A673 (cell line): ENCODE results near the gene SCUBE3. TPM values are rescaled to one million over a fixed set of nuclear protein-coding genes. Genes with fewer than 3 reads are reported as not detected.
A peak's percentile ranks its signal among the peaks of the same experiment; 100 is the strongest.

Source experiments
- BruUV-seq: library from RNA; stranded (reverse); fragments of 400-500 nt; replicated peaks from 2 replicates; lab custom pipeline; 2021; lab: Mats Ljungman, UMichigan
- CTCF ChIA-PET: fragments of 300-600 bp; sonication (Branson Sonifier 250); formaldehyde crosslinking; loops from one replicate; lab custom pipeline; 2022; ENCODE audit warnings: antibody characterized with exemption; lab: Charles Lee
- POLR2A ChIA-PET: fragments of 300-600 bp; sonication (Branson Sonifier 250); formaldehyde crosslinking; loops from one replicate; lab custom pipeline; 2022; ENCODE audit warnings: antibody characterized with exemption; ENCODE audit not compliant: low non-redundant PET; lab: Charles Lee
- DNase-seq: peaks from one replicate; pipeline ENCODE4 v3.0.0-alpha.2; 2015; ENCODE audit warnings: low spot score
- H3K27ac ChIP-seq: fragments of 200-600 bp; sonication (generic); 2 replicates; pipeline ENCODE4 v1.5.1; 2016; ENCODE audit warnings: mixed run types, low read depth, mild to moderate bottlenecking, mixed read lengths, antibody characterized with exemption, low read length; ENCODE audit not compliant: poor library complexity, severe bottlenecking
- H3K27me3 ChIP-seq: fragments of 200-600 bp; sonication (generic); replicated peaks from 2 replicates; pipeline ENCODE4 v1.6.1; 2017; ENCODE audit warnings: mixed run types, low read depth, mild to moderate bottlenecking, mixed read lengths, antibody characterized with exemption, low read length; ENCODE audit not compliant: insufficient read depth, poor library complexity
- H3K36me3 ChIP-seq: fragments of 200-600 bp; sonication (generic); 2 replicates; pipeline ENCODE4 v1.6.1; 2016; ENCODE audit warnings: mixed run types, mild to moderate bottlenecking, mixed read lengths, antibody characterized with exemption, low read length; ENCODE audit not compliant: insufficient read depth, poor library complexity, severe bottlenecking
- H3K4me1 ChIP-seq: fragments of 200-600 bp; sonication (generic); 2 replicates; pipeline ENCODE4 v1.6.1; 2017; ENCODE audit warnings: mixed run types, mild to moderate bottlenecking, mixed read lengths, antibody characterized with exemption, low read length; ENCODE audit not compliant: insufficient read depth, poor library complexity, severe bottlenecking
- H3K4me3 ChIP-seq: fragments of 200-600 bp; sonication (generic); 2 replicates; pipeline ENCODE4 v1.5.1; 2016; ENCODE audit warnings: low read depth, mixed run types, mild to moderate bottlenecking, mixed read lengths, low read length; ENCODE audit not compliant: poor library complexity, severe bottlenecking
- H3K9me3 ChIP-seq: fragments of 200-600 bp; sonication (generic); 2 replicates; pipeline ENCODE4 v1.6.1; 2016; ENCODE audit warnings: mixed run types, low read depth, mild to moderate bottlenecking, mixed read lengths, antibody characterized with exemption, low read length; ENCODE audit not compliant: poor library complexity, severe bottlenecking
- EZH2 ChIP-seq: fragments of 200-600 bp; sonication (generic); IDR thresholded peaks from 2 replicates; pipeline ENCODE4 v1.6.1; 2017; ENCODE audit warnings: borderline replicate concordance, low read depth, mild to moderate bottlenecking, mixed read lengths, antibody characterized with exemption, low read length; ENCODE audit not compliant: poor library complexity, severe bottlenecking
- intact Hi-C: fragments of 100-400 bp; cut with micrococcal nuclease; formaldehyde crosslinking; loops from one replicate; pipeline ENCODE4 v1.10.0; 2022; ENCODE audit not compliant: unreplicated experiment
- total RNA-seq: library from RNA; stranded (reverse); gene quantifications from 2 replicates; pipeline ENCODE4 v1.2.3, GENCODE V29; 2021
- TF ChIP-seq, protein P1 (sequence below): fragments of 300-800, 200-600 bp; sonication (generic); conservative IDR thresholded peaks from 2 replicates; pipeline ENCODE4 v1.5.1; 2017; ENCODE audit warnings: low read depth, mild to moderate bottlenecking, antibody characterized with exemption, low read length, moderate library complexity, mixed read lengths

Gene SCUBE3
- total RNA-seq, 1 experiment from 2014 or later = 0.04 TPM

GRCh38 chr6:35213298-35213791 lies 411 bp upstream of the SCUBE3 start:
- no peaks in the 10 kb centered on the region for H3K9me3 ChIP-seq
- H3K27me3 ChIP-seq = peaks cover 34% of the 10 kb centered on the region
- ChIA-PET POLR2A (no interaction called here), CTCF (interaction anchor here (1.6 kb wide), 1 partner anchor 8 kb away, joined by 5 read pairs; no protein-coding TSS in a partner anchor)
- no peak for TF ChIP-seq EZH2
- TF ChIP-seq, protein P1, sequence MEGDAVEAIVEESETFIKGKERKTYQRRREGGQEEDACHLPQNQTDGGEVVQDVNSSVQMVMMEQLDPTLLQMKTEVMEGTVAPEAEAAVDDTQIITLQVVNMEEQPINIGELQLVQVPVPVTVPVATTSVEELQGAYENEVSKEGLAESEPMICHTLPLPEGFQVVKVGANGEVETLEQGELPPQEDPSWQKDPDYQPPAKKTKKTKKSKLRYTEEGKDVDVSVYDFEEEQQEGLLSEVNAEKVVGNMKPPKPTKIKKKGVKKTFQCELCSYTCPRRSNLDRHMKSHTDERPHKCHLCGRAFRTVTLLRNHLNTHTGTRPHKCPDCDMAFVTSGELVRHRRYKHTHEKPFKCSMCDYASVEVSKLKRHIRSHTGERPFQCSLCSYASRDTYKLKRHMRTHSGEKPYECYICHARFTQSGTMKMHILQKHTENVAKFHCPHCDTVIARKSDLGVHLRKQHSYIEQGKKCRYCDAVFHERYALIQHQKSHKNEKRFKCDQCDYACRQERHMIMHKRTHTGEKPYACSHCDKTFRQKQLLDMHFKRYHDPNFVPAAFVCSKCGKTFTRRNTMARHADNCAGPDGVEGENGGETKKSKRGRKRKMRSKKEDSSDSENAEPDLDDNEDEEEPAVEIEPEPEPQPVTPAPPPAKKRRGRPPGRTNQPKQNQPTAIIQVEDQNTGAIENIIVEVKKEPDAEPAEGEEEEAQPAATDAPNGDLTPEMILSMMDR = no peak
- no TSS peak for BruUV-seq
- H3K36me3 ChIP-seq = no peaks in the 10 kb centered on the region
- peak overlapping the region; percentile 49 for H3K4me3 ChIP-seq
- intact Hi-C loops = no loop called here
- H3K4me1 ChIP-seq = no peaks in the 10 kb centered on the region
- no peak for DNase-seq
- H3K27ac ChIP-seq = no peak overlapping the region

GRCh38 chr6:35214869-35215664 lies 1.3 kb downstream of the SCUBE3 start:
- Histone ChIP-seq H3K4me3 (no peak overlapping the region), H3K27me3 (peaks cover 34% of the 10 kb centered on the region), H3K4me1 (no peaks in the 10 kb centered on the region), H3K9me3 (no peaks in the 10 kb centered on the region), H3K27ac (no peak overlapping the region), H3K36me3 (no peaks in the 10 kb centered on the region)
- TF ChIP-seq, protein P1 = no peak
- no peak for TF ChIP-seq EZH2
- ChIA-PET POLR2A (no interaction called here), CTCF (interaction anchor here (1.6 kb wide), 1 partner anchor 10 kb away, joined by 5 read pairs; no protein-coding TSS in a partner anchor)
- BruUV-seq = no TSS peak
- intact Hi-C loops = no loop called here
- no peak for DNase-seq

GRCh38 chr6:35215665-35216411 lies 2.1 kb downstream of the SCUBE3 start:
- TF ChIP-seq, protein P1 = no peak
- TF ChIP-seq EZH2 = no peak
- H3K27me3 ChIP-seq = peaks cover 34% of the 10 kb centered on the region
- no TSS peak for BruUV-seq
- H3K4me3 ChIP-seq = no peak overlapping the region
- no peak overlapping the region for H3K27ac ChIP-seq
- no peaks in the 10 kb centered on the region for H3K36me3 ChIP-seq
- ChIA-PET CTCF (no interaction called here), POLR2A (no interaction called here)
- intact Hi-C loops = no loop called here
- DNase-seq = no peak
- no peaks in the 10 kb centered on the region for H3K4me1 ChIP-seq
- no peaks in the 10 kb centered on the region for H3K9me3 ChIP-seq
